Upper lobe of left lung (tissue), 6 donors: ENCODE results near the gene NT5E. TPM values are rescaled to one million over a fixed set of nuclear protein-coding genes. Genes with fewer than 3 reads are reported as not detected.

Experiments used
- ATAC-seq, 2 donors: fragments of 200-7000 bp; cut with Tn5 transposase; one replicate each; pipeline ENCODE4 v1.9.1; 2022; ENCODE audit warnings: mild to moderate bottlenecking in 2 of 2, moderate library complexity in 2 of 2; ENCODE audit not compliant: low FRiP score in 2 of 2
- DNase-seq, 2 donors: peaks; one replicate each; pipeline ENCODE4 v3.0.0-alpha.2; 2019 to 2020
- H3K27ac ChIP-seq, 4 donors: fragments of 200-600 bp; sonication (generic); one replicate each; pipeline ENCODE4 v1.5.1; 2016 to 2019
- H3K27me3 ChIP-seq, 4 donors: fragments of 200-600 bp; sonication (generic); one replicate each; pipeline ENCODE4 v1.5.1; 2017 to 2019
- H3K36me3 ChIP-seq, 4 donors: fragments of 200-600 bp; sonication (generic); one replicate each; pipeline ENCODE4 v1.5.1; 2016 to 2019
- H3K4me1 ChIP-seq, 4 donors: fragments of 200-600 bp; sonication (generic); one replicate each; pipeline ENCODE4 v1.5.1; 2018 to 2019
- H3K4me3 ChIP-seq, 4 donors: fragments of 200-600 bp; sonication (generic); one replicate each; pipeline ENCODE4 v1.5.1; 2017 to 2019; ENCODE audit warnings: mild to moderate bottlenecking in 2 of 4, moderate library complexity in 1 of 4
- H3K9me3 ChIP-seq, 4 donors: fragments of 200-600 bp; sonication (generic); one replicate each; pipeline ENCODE4 v1.5.1; 2018 to 2019
- EP300 ChIP-seq, 4 donors: sonication (generic); formaldehyde crosslinking; IDR thresholded peaks; one replicate each; pipeline ENCODE4 v1.5.1; 2017; ENCODE audit warnings: antibody characterized with exemption in 4 of 4, control low read depth in 2 of 4
- POLR2A ChIP-seq, 4 donors: fragments of 450-650 bp; IDR thresholded peaks; one replicate each; pipeline ENCODE4 v1.5.1; 2016 to 2017; ENCODE audit warnings: antibody characterized with exemption in 4 of 4, mild to moderate bottlenecking in 2 of 4
- POLR2AphosphoS5 ChIP-seq, 2 donors: sonication (generic); formaldehyde crosslinking; IDR thresholded peaks; one replicate each; pipeline ENCODE4 v1.5.1; 2017; ENCODE audit warnings: antibody characterized with exemption in 2 of 2
- WGBS, 2 donors: methylation state at CpG; one replicate each; pipeline ENCODE4 v1.1.5; 2017 to 2018; 5-methylcytosine and 5-hydroxymethylcytosine counted together
- total RNA-seq, 6 donors: library from RNA; depleted of rRNA in 4 of 6; stranded (reverse); fragments of >200 nt in 4 of 6; gene quantifications; one replicate each; pipeline versions ENCODE4 v1.1.0 to v1.2.1, GENCODE V29; 2016 to 2021
- TF ChIP-seq, protein P1 (sequence below), 6 experiments: fragments of 450-650 bp in 4 of 6; fragments of 200-600 bp in 2 of 6; sonication (generic) in 2 of 6; IDR thresholded peaks; one replicate each; pipeline ENCODE4 v1.5.1; 2016 to 2019; ENCODE audit warnings: antibody characterized with exemption in 6 of 6
- donor health status: DM: no; HTN: no; CAD: no; lungs with moderate emphysema.
- donor health status: DM: no; HTN: yes; CAD: no; lungs with severe emphysema.

The NT5E gene
- total RNA-seq, 6 donors from 2014 or later = 1.4 to 17.8 (median 9.6) TPM

DNA sequence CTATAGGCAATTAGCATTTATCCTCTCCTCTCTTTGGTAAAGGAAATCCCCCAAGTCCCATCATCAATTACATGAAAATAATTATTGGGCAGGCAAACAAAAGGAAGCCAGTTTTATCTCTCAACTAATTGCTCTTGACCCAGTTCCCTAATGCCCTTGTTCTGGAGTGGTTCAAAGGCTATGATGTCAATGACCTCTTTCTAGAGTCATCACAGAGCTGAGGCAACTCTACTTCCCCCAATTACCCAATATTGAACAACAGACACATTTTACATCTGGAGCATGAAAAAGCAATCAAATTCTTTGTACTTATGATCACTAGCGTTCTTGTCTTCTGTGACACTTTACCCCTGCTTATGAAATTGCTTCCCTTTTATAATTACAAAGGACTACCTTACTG, 43.5 kb downstream of the NT5E start:
- Histone ChIP-seq H3K4me1 (peaks cover 0 to 10% (median 1%) of the 10 kb centered on the region in 4 donors), H3K9me3 (no peaks in the 10 kb centered on the region), H3K27me3 (no peaks in the 10 kb centered on the region), H3K27ac (no peak overlapping the region), H3K36me3 (no peaks in the 10 kb centered on the region), H3K4me3 (no peak overlapping the region)
- ATAC-seq (no peak), DNase-seq (no peak)
- WGBS, 2 donors = 60 to 74% methylated on average over 1 of the region's 1 CpG
- TF ChIP-seq POLR2AphosphoS5 (IDR thresholded peaks at IDR 0.05) (no peak), POLR2A (IDR thresholded peaks at IDR 0.05) (no peak), EP300 (IDR thresholded peaks at IDR 0.05) (no peak)
- TF ChIP-seq, protein P1, sequence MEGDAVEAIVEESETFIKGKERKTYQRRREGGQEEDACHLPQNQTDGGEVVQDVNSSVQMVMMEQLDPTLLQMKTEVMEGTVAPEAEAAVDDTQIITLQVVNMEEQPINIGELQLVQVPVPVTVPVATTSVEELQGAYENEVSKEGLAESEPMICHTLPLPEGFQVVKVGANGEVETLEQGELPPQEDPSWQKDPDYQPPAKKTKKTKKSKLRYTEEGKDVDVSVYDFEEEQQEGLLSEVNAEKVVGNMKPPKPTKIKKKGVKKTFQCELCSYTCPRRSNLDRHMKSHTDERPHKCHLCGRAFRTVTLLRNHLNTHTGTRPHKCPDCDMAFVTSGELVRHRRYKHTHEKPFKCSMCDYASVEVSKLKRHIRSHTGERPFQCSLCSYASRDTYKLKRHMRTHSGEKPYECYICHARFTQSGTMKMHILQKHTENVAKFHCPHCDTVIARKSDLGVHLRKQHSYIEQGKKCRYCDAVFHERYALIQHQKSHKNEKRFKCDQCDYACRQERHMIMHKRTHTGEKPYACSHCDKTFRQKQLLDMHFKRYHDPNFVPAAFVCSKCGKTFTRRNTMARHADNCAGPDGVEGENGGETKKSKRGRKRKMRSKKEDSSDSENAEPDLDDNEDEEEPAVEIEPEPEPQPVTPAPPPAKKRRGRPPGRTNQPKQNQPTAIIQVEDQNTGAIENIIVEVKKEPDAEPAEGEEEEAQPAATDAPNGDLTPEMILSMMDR (IDR thresholded peaks at IDR 0.05) = no peak

DNA sequence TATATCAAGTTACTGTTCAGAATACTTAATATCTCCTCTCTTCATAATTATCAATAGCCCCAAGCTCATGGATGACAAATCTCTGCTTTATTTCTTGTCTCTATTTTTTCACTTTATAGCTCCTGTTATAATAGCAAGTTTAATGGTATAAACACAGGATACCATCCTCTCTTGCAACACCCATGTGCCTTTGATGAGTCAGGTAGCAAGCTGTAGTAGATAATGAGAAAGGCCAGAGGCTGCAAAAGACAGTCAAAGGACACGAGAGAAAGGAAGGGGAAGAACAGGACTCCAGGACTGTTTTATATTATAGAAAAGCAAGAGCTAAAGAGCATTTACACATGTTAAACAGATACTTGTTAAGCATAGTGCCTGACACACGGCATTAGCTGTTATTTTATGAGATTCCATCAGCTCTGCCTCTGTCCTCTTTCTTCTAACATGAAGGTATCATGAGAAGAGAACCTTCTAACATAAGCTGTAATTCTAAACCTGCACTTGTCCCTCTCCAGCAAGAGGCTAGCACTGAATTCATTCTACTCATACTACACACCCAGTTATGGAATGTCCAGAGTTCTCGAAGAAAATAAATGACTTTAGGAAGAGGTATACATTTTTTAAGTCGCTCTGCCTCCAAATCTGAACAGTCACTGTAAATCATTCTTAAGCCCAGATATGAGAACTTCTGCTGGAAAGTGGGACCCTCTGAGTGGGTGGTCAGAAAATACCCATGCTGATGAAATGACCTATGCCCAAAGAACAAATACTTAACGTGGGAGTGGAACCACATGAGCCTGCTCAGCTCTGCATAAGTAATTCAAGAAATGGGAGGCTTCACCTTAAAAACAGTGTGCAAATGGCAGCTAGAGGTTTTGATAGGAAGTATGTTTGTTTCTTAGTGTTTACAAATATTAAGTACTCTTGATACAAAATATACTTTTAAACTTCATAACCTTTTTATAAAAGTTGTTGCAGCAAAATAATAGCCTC, 45.0 kb downstream of the NT5E start:
- 49 to 63% methylated on average over 5 of the region's 5 CpGs for WGBS, 2 donors
- TF ChIP-seq POLR2AphosphoS5 (IDR thresholded peaks at IDR 0.05) (no peak), EP300 (IDR thresholded peaks at IDR 0.05) (no peak), POLR2A (IDR thresholded peaks at IDR 0.05) (no peak)
- TF ChIP-seq, protein P1 (IDR thresholded peaks at IDR 0.05) = no peak

DNA sequence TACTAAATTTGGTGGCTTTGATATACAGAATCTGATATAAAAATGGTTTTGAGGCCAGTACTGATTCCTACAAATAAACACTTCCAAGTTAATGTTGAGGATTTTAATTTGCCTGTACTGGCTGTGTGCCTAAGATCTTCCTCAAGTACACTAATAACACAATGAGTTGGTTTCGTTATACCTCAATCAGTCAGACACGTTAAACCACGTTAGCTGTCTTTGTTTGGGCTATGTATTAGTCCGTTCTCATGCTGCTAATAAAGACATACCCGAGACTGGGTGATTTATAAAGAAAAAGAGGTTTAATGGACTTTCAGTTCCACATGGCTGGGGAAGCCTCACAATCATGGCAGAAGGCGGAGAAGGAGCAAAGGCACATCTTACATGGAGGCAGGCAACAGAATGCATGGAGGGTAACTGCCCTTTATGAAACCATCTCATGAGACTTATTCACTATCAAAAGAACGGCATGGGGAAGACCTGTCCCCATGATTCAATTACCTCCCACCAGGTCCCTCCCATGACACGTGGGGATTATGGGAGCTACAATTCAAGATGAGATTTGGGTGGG, 46.2 kb downstream of the NT5E start:
- H3K36me3 ChIP-seq = no peaks in the 10 kb centered on the region
- ATAC-seq = no peak
- no peaks in the 10 kb centered on the region for H3K9me3 ChIP-seq
- WGBS, 2 donors = 76 to 83% methylated on average over 8 of the region's 8 CpGs
- H3K4me1 ChIP-seq = peaks cover 0 to 13% (median 5%) of the 10 kb centered on the region in 4 donors
- no peak for DNase-seq
- TF ChIP-seq POLR2AphosphoS5 (IDR thresholded peaks at IDR 0.05) (no peak), POLR2A (IDR thresholded peaks at IDR 0.05) (no peak), EP300 (IDR thresholded peaks at IDR 0.05) (no peak)
- TF ChIP-seq, protein P1 (IDR thresholded peaks at IDR 0.05) = no peak
- no peak overlapping the region for H3K4me3 ChIP-seq
- H3K27ac ChIP-seq = no peak overlapping the region
- H3K27me3 ChIP-seq = no peaks in the 10 kb centered on the region

More for the DNA sequence above, 45.0 kb downstream of the NT5E start:
- Histone ChIP-seq H3K27ac (peak overlapping the region in 1 of 4 donors; percentile 26), H3K36me3 (no peaks in the 10 kb centered on the region), H3K9me3 (no peaks in the 10 kb centered on the region), H3K4me3 (no peak overlapping the region), H3K27me3 (no peaks in the 10 kb centered on the region), H3K4me1 (peaks cover 0 to 13% (median 5%) of the 10 kb centered on the region in 4 donors)
- no peak for DNase-seq
- no peak for ATAC-seq

DNA sequence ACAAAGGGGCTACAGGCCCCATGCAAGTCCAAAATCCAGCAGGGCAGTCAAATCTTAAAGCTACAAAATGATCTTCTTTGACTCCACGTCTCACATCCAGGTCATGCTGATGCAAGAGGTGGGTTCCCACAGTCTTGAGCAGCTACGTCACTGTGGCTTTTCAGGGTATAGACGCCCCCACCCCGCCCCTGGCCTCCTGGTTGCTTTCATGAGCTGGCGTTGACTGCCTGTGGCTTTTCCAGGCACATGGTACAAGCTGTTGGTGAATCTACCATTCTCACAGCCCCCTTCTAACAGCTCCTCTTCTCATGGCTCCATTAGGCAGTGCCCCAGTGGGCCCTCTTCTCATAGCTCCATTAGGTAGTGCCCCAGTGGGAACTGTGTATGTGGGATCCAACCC, 47.0 kb downstream of the NT5E start:
- Histone ChIP-seq H3K36me3 (peaks cover 0 to 2% (median 0%) of the 10 kb centered on the region in 4 donors), H3K4me1 (peaks cover 0 to 13% (median 5%) of the 10 kb centered on the region in 4 donors), H3K27ac (no peak overlapping the region), H3K27me3 (no peaks in the 10 kb centered on the region), H3K4me3 (no peak overlapping the region), H3K9me3 (no peaks in the 10 kb centered on the region)
- ATAC-seq (no peak), DNase-seq (no peak)
- no peak for TF ChIP-seq POLR2A (IDR thresholded peaks at IDR 0.05)
- TF ChIP-seq EP300 (IDR thresholded peaks at IDR 0.05) = no peak
- TF ChIP-seq POLR2AphosphoS5 (IDR thresholded peaks at IDR 0.05) = no peak
- TF ChIP-seq, protein P1 (IDR thresholded peaks at IDR 0.05) = no peak
- 91 to 93% methylated on average over 5 of the region's 5 CpGs for WGBS, 2 donors
